GM12892 (cell line): Measurements from ENCODE around the gene ADAMTS16.

Source experiments
- POLR2A ChIP-seq: IDR thresholded peaks from 2 replicates; pipeline ENCODE4 v1.6.1; 2011; ENCODE audit warnings: low read depth, low read length, control low read depth
- TAF1 ChIP-seq: IDR thresholded peaks from 2 replicates; pipeline ENCODE4 v1.6.1; 2011; ENCODE audit warnings: low read depth, mild to moderate bottlenecking, control low read depth, low read length, borderline replicate concordance

DNA sequence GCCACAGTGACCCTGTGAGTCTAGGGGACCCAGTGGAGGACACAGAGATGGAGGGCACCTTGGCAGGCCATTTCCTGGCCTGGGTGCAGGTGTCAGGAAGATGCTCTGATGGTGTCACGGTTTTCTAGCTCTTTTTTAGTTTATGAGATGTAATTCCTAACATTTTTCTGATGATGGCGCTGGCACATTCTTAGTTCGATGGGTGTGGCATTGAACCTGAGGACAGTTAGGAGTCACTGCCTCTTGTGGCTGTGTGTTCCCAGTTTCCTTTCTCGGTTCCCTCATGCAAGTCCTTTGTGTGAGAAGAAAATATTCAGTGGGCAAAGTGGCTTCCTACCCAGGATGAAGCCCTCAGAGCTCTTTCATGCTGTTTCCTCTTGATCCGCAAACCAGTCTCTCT, 152.9 kb downstream of the ADAMTS16 start:
- TF ChIP-seq POLR2A (no peak), TAF1 (no peak)
